Dermis blood vessel endothelial cell (primary cell): ENCODE results near the gene ALDH3A2. TPM values are rescaled to one million over a fixed set of nuclear protein-coding genes. Genes with fewer than 3 reads are reported as not detected.
"Not testable (repeated sequence)": the region's sequence is repeated elsewhere in the genome, so short reads cannot be mapped to it uniquely, and the experiment has no call there.

Source experiments
- DNase-seq: peaks from one replicate; pipeline ENCODE4 v3.0.0; 2010
- total RNA-seq: library from RNA; depleted of rRNA; stranded (reverse); fragments of >200 nt; gene quantifications from 2 replicates; pipeline ENCODE4 v1.2.3, GENCODE V29; 2014

ALDH3A2 gene
- total RNA-seq, 1 donor from 2014 or later: 149 TPM

GRCh38 chr17:19678581-19679453 is 30.3 kb downstream of the ALDH3A2 start:
- DNase-seq: no peak

DNA sequence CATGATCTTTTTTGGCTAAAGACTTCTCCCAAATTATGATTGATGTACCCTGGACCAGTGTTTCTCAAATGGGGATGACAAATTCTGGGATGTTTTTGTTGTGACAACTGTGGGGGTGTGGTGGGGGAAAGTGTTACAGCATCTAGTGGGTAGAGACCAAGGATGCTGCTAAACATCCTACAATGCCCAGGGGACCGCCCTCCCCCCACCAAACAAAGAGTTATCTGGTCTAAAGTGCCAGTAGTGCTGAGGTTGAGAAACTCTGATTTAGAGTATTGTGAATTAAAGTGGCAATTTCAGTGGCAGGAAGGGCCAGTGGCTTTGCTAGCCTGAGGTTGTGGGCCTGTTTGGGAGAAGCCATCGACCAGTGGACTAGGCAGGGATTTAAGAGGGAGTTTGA is 34.6 kb downstream of the ALDH3A2 start:
- DNase-seq: no peak

GRCh38 chr17:19684909-19685580 is 36.5 kb downstream of the ALDH3A2 start:
- DNase-seq: not testable (repeated sequence)

DNA sequence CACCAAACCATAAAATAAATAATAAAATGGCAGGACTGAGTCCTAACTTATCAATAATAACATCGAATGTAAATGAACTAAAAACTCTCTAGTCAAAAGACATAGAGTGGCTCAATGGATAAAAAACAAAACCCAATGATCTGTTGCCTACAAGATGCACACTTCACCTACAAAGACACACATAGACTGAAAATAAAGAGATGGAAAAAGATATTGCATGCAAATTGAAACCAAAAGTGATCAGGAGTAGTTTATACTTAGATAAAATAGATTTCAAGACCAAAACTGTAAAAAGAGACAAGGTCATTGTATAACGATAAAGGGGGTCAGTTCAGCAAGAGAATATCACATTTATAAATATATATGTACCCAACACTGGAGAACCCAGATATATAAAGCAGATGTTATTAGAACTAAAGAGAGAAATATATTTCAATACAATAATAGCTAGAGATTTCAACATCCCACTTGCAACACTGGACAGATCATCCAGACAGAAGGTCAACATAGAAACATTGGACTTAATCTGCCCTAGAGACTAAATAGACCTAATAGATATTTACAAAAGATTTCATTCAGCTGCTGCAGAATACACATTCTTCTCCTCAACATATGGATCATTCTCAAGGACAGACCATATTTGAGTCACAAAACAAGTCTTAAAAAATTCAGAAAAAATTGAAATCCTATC is 38.0 kb downstream of the ALDH3A2 start:
- no peak for DNase-seq

DNA sequence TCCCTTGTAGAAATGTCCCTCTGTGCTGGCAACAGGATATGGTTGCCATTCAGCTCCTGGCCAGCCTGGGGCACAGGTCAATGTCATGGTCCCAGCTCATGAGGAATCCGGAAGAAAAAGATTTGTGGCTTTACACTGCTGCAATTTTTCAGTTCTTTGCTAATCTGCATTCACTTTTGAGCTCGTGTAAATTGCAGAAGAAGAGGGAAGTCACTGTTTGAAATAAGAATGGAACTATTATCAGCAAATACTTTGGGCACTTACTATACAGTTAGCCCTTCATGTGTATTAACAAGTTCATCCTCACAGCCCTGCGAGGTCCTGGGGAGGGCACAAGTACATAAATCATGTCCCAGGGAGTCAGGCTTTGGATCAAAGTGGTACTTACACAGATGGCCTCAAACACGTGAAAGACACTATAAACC is 53.7 kb downstream of the ALDH3A2 start:
- no peak for DNase-seq

- no peak for DNase-seq
Observed at GRCh38 chr17:19703106-19703827, 54.7 kb downstream of the ALDH3A2 start.

GRCh38 chr17:19703828-19704613 is 55.5 kb downstream of the ALDH3A2 start:
- no peak for DNase-seq

DNA sequence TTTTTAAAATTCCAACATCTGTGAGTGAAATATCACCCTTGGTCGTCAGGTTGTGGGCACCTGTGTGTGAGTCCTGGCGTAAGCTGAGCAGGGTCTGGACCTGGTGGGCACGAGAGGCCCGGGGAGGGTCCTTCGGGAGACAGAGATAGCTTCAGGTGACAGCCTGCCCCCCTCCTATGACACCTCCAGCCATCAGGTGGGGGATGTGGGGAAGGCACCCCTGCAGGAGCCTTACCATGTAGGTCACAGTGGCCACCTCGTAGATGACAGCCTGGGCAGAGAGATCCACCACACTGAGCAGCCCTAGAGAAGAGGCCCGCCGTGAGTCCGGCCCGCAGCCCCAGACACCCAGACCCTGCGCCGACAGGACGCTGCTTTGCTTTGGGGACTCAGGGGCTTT is 56.6 kb downstream of the ALDH3A2 start:
- no peak for DNase-seq

DNA sequence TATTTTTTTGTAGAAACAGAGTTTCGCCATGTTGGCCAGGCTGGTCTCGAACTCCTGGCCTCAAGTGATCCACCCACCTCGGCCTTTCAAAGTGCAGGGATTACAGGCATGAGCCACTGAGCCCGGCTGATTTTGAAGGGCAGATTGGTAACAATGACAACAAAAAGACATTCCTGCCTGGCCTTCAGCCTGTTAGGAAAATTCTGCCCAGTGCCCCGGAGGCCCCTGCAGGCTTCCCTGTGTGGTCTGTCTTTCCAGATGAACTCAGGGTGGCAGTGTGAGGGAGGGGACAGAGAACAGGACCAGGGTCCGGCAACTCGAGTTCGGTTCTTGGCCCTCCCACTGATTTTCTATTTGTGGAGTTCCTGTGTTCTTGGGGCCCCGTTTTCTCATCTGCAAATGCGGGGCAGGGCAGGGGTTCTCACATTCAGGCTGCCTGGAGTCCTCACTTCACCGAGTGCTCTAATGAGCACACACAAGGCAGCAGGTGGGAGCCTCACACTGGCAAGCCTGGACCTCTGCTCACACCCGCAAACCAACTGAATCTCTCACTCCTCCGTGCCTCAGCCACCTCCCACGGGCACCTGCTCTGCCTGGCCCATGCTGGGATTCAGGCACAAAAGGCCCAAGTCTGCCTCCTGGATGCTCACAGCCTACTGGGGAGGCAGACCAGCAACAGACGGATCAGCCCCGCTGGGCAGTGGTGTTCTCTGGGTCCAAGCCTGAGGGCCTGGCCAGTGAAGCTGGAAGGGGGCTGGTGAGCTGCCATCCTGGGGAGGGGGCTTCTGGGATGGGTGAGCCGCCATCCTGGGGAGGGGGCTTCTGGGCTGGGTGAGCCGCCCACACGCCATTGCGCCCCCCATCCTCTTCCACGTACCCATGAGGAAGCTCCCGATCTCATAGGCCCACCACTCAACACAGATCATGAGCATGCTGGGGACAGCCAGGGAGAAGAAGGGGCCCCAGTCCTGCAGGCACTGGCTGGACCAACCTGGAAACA is 57.5 kb downstream of the ALDH3A2 start:
- no peak for DNase-seq

GRCh38 chr17:19706791-19707727 is 58.5 kb downstream of the ALDH3A2 start:
- no peak for DNase-seq

- no peak for DNase-seq
Observed at GRCh38 chr17:19707728-19708221, 59.2 kb downstream of the ALDH3A2 start.

DNA sequence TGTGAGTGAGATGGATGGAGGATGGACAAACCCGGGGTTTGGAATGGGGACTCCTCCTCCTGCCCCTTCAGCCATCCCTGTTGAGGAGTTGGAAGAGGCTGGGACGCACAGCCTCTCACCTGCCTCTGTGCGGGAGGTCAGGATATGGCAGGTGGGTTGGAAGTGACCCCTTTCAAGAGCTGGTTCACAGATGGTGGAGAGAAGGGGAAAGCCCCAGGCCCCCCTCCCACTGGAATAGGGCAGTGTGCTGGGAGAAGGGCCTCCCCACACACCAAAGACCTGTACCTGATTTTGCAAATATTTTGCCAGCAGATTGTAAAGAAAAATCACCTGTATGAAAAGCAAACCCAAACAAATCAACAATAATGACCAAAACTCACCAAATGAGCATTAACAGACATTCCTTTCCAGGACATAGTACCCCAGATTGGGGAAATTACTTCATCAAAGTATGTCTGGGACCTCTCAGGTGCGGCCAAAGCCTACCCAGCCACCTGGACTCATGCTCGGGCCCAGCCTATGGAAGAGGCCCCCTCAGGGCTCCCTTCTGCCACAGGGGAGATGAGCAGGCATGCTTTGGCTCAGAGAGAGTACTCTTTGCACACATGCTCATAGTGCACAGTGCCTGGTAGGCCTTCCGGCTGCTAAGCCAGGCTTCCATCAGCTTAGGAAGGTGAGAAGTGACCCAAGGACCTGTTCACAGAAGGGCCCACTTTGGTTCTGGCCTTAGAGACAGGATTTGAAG is 60.1 kb downstream of the ALDH3A2 start:
- DNase-seq: no peak

DNA sequence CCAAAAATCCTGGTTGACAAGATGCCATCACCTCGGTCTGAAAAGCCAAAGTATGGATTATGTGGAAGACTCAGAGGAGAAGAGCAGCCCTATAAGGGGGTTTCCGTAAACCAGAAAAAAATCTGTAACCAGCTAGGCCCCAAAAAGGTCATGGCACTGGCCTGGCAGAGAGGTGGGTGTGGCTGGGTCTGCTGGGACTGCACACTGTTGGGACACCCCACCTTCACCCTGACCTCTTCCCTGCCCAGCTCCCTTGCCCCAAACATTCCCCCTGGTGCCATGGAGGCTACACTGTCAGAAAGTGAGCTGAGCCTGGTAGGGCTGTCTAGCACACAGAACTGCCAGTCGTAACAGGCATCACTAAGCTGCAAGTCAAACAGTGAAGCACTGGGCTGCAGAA is 61.3 kb downstream of the ALDH3A2 start:
- no peak for DNase-seq

- no peak for DNase-seq
Observed at GRCh38 chr17:19712436-19713004, 64.0 kb downstream of the ALDH3A2 start.

GRCh38 chr17:19713462-19713861 is 64.9 kb downstream of the ALDH3A2 start:
- DNase-seq: no peak

DNA sequence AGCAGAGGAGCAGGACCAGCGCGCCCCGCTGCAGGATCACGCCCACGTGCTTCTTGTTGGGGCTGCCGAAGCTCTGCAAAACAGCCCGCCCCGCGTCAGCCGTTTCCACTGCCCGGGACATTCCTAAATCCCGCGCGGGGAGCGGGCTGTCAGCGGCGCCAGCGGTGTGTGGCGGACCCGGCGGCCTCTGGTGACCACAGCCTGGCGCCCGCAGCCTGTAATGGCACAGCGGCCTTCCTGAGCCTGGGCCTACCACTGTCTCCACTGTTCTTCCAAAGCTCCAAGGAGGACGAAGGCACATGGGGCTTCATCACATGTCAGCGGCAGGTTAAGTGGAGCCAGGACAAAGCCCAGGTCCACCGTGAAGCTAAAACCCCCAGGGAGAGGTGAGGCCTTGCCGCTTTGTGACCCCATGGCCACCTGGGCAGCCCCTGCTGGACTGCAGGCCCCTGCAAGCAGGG is 65.4 kb downstream of the ALDH3A2 start:
- DNase-seq: no peak

DNA sequence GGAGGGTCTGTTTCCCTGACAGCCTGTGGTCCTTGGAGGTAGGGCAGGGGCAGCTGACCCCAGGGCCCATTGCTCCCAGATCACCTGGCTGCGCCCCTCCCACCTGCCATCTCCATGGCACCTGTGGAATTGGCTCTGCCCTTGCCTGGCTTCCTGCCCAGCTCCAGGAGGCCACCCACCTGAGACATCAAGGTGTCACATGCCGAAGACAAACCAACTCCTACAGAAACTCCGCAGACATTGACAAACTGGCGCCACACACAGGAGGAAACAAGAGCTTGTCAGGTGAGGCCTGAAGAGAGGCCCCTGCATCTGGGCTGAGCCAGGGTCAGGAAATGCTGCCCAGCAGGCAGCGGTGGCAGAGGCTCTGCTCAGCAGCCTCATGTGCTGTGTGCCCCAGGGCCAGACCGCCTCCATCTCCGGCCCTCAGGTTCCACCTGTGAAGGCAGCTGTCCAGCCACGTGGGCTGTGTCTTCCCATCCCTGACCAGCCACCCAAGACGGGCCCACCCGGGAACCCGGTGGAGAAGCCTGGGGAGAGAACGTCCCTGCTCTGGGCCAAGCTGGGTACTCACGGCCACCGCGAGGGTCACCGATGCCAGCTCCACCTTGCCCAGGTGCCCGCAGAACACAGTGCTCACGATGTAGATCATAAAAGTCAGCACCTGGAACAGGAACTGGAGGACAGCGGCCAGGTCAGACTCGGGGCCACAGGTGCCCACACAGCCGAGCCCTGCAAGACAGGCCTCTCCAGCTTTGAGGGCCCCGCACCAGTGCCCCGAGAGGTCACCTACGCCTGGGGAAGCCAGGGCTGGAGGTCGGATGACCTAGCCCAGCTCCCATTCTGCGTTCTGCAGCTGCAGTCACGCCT is 66.2 kb downstream of the ALDH3A2 start:
- DNase-seq: no peak
